ENCODE measurements around the gene MBNL1.
"Not testable (repeated sequence)": the region's sequence is repeated elsewhere in the genome, so short reads cannot be mapped to it uniquely, and the experiment has no call there.

Gene MBNL1

DNA sequence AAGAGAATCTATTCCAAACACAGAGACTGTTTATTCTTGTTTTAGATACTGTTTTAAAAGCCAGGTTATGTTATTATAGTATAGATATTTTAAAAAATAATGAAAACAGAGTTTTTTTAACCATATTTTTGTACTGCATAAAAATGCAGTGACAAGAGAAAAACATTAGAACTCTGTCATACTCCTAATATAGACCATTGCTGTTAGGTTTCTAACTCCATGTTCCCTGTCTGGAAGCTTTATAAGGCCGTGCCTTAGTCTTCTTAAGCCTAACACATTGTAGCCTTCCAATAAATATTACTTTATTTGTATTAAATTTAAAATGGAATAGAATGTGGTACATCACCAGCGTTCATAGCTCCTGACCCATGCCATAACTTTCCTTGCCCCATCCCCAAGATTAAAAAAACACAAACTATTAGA, 53.2 kb downstream of the MBNL1 start:
- no peak for DNase-seq

DNA sequence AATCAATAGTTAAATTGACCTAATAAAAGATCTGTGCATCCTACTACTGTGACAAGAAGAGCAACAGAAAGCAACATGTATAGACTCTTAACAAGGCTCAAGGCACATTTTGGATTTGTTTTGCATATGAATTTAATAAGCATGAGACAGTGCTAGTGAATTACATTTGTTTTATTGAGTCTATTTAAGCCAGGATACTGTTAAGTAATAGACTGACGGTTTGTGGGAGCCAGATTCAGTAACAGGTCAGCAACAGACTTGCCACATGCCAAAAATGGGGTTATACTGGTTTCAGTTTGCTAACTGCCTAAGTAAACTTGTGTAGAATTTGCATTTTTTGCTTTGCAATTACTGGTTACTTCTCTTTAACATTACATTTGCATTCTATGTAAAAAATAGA, 54.0 kb downstream of the MBNL1 start:
- DNase-seq = peak; percentile 27

DNA sequence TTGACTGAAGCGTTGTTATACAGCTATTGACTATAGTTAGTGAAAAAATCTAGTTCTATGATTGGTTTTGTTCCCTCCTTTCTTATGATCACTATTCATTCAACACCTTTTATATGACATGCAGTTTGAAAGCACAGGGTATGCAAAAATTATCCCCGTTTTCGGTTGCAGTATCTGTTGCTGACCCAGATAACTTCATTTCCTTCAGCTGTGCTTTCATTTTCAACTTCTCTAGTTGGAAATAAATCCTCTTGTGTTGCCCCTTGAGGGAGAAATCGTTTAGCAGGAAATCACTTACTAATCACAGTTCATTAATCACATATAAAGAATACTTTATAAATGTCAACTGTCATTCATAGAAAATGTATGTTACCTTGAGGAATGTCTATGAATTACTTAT, 55.1 kb downstream of the MBNL1 start:
- DNase-seq = no peak

DNA sequence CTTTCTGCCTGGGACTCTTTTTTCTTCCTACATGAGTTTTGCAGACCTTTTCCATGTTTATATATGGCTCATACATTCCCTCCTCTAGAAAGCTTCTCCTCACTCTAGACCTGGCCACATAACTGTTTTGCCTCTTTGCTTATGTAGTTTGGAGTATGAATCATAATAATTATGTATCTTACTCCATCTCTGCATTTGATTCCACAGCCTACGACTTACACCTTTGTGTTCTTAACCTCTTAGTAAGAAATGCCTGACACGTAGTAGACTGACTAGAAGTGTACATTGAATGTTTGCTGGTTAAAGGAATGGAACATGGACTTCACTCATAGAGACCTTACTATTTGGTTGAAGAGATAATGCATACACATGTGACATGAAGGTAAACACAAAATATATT, 56.4 kb downstream of the MBNL1 start:
- DNase-seq = no peak

DNA sequence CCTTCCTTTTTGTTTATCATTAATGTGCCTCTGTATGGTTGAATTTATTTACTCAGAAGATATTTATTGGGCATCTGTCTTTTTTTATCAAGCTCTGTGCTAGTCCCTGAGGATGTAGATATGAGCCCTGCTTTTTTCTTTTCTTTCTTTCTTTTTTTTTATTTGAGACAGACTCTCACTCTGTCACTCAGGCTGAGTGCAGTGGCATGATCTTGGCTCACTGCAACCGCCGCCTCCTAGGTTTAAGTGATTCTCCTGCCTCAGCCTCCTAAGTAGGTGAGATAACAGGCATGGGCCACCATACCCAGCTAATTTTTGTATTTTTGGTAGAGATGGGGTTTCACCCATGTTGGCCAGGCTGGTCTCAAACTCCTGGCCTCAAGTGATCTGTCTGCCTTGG, 58.5 kb downstream of the MBNL1 start:
- peak; percentile 55 for DNase-seq

DNA sequence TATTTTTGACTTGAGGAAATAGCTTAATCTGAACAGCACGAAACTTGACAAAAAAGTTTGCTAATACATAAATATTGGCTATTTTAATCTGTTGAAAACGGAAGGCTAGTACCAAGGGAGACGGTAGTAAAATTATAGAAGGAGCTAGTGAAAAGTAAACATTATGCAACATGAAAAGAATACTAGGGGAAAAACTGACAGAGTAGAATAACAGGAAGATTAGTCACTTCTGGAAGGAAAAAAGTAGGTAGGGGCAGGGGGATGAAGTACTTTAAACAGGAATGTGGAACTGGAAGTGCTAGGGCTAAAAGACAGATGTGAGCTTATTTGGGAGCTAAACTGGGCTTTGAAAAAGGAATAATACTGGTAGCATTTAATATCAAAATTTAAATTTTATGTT, 60.1 kb downstream of the MBNL1 start:
- DNase-seq = no peak

DNA sequence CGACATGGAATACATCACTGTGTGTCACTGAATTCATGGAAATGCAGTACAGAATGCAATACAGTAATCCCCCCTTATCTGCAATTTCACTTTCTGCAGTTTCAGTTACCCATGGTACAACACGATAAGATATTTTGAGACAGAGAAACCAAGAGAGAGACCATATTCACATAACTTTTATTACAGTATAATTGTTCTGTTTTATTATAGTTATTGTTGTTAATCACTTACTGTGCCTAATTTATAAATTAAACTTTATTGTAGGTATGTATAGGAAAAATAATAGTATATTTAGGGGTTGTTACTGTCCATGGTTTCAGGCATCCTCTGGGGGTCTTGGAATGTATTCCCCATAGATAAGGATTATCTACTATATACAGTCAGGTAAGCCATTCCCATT, 61.8 kb downstream of the MBNL1 start:
- DNase-seq = peak; percentile 85

DNA sequence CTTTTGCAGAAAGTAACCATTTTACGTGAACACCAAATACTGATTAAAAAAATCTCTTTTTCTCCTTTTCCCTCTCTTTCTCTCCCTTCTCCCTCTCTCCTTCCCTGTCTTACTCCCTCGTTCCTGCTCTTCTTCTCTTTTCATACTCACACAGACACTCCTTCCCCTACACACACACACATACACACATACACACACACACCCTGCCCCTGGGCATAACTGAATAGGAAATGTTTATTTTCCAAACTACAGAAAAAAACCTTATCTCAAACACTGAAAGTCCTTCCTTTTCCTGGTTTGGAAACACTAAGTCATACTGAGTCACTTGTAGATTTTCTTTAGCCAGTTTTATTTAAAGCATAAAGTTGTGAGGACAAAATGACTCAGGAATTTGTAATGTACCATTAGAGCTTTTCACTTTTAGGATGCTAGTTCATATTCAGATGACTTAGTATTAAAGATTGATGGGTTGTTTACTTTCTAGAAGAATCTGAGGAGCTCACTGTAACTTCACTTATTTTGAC, 62.4 kb downstream of the MBNL1 start:
- DNase-seq = peak; percentile 54

DNA sequence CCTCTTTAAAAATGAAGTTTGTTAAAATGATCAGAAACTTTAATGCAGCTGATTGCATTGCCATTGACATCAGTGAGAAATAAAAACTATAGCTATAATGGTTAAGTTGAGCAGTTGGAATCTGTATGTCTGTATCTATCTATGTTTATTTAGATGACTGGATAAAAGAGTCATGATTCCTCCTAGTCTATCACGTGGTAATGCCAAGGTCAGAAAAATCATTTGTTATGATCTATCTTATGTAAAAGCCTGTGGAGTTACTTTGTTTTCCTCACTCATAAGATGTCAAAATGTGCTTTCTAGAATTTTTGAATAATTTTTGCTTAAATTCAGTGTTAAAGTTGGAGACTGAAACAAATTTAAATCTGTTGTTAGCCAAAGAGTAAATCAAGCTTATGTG, 63.3 kb downstream of the MBNL1 start:
- no peak for DNase-seq

DNA sequence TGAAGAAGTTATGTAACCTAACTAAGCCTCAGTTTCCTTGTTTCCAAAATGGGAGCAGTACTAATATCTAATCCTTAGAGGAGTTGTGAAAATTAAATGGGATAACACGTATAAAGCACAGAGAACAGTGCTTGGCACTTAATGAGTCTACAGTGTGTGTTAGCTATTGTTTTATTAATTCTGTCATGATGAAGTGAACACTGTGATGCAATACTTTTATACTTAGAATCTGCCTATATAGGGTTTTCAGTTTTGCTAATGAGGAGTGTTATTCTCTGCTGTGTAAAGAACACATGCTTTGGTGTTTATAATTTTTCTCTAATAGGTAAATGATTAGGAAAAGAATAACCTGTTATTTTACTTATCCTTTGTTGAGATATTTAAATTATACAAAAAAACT, 65.2 kb downstream of the MBNL1 start:
- DNase-seq = no peak

DNA sequence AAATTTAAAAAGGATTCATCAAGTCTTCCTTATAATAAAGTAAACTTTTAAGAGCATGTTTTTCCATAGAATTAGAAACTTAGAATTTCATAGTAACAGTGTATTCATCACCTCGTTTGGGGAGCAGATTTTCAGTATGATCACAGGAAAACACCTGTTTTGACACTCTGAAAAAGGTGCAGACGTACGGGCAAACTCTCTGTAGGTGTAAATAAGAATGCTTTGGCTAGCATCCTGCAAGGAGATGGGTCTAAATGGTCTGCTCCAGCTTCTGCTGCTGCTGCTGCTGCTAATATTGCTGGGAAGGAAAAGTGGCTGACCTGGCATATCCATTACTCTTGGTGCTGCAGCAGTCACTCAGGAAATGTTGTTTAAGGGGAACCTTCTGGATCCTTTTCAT, 66.0 kb downstream of the MBNL1 start:
- no peak for DNase-seq

DNA sequence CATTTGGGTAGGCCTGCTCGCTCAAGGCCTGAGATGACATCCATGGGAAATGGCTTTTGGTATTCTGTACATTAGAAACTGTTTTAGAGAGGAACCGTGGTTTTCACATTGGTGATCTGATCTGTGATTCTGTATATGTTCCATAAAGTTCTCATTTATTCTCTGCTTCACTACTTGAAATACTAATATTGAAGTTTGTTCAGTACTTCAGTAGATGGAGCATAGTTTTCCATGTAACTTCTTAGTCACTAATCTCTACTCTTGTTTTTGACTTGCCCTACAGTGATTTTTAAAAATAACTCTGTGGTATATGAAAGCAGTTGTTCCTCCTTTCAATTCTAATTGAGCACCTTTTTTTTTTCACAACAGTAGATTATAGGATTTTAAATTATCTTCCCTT, 66.5 kb downstream of the MBNL1 start:
- no peak for DNase-seq

DNA sequence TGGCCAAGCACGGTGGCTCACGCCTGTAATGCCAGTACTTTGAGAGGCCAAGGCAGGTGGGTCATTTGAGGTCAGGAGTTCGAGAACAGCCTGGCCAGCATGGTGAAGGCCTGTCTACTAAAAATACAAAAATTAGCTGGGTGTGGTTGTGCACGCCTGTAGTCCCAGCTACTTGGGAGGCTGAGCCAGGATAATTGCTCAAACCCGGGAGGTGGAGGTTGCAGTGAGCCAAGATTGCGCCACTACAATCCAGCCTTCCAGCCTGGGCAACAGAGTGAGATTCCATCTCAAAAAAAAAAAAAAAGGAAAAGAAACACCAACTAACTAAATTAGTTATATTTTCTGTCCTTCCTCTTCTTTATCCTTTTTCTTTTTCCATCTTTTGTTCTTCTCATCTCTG, 68.6 kb downstream of the MBNL1 start:
- not testable (repeated sequence) for DNase-seq

DNA sequence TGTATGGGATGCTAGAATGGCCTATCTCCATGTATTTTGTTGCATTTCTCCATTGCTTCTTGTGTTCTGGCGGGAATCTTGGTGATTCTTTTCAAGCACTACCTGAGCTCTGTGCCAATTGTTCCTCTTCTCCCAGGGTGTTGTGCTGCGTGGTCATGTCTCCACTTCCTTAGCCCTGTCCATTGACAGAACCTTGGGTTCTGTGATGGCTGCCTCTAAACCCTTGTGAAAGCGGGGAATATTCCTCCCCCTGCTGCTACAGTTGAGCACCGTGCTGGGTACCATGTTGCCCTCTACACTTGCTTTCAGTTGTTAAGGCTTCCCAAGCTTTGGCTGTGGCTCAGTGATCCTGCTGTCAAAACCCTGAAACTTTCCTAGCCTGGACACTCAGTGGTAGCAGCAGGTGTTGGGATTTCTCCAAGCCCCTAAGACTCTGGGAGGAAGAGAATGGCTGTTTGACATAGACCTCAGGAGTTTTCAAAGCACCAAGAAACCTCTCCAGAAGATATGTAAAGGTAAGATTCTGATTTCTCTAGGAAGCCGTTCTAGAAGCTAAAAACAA, 69.5 kb downstream of the MBNL1 start:
- DNase-seq = no peak

DNA sequence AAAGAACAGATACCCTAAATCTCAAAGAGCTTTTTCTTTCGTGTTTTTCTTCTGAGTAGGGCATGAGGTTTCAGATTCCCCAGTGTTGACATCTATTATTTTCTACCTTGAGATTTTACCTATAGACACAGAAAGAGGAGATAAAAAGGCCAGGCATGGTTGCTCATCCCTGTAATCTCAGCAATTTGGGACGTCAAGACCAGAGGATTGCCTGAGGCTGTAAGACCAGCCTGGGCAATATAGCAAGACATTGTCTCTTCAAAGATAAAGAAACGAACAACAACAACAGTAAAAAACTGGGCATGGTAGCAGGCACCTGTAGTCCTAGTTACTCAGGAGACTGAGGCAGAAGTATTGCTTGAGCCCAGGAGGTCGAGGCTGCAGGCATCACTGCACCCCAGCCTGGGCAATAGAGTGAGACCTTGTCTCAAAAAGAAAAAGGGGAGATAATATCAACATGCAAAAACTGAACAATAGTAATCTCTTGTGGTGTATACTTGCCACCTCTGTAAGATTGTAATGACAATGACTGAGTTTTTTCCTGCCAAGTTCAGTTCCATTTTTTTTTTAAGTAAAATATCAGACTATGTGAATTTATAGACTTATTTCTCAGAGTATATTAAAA, 71.3 kb downstream of the MBNL1 start:
- no peak for DNase-seq

DNA sequence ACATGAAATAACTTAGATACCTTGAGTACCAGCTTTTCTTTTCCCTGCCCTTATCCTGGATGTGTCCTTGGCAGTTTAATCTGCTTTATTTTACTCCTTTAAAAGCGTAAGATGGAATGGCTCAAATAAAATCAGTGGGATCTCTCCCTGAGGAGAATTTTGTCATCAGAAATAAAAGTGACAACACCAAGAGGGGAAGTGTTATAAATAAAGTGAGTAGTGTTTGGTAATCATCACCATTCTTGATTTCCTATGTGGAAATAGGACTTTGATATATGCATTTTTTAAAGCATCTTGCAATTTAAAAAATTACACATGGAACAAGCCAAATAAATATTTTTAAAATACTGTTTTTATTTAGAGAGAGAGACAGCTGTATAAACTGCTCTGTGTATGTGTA, 76.5 kb downstream of the MBNL1 start:
- DNase-seq = no peak

DNA sequence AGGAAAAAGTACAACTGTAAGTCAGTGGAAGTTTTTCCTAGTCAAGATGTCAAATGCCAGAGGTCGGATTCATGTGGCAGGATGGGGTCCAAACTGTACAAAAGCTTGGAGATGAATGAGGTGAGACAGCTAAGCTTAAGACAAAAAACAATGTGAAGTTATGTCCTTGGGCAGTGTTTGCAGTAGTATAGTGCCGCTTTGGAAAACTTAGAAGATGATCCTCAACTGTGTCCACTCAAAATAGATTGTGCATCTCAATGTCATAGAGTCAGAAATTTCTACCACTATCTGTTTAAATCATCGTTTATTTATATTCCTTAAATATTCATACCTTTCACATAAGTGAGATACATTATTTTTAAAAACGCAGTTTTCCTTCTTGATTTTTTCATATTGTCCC, 77.3 kb downstream of the MBNL1 start:
- DNase-seq = no peak

DNA sequence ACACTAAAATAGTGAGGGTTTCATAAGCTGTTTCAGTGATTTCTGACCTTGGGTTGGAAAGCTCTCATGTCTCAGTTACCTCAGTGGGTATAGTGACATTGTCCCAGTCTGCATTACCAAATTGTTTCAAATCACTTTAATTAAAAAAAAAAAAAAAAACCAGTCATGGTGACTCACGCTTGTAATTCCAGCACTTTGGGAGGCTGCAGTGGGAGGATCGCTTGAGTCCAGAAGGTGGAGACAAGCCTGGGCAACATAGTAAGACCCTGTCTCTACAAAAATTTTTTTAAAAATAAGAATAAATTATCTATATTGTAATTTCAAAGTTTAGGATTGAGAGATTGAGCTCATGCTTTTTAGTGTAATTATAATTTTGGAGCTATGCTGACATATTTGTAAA, 78.0 kb downstream of the MBNL1 start:
- DNase-seq = no peak

DNA sequence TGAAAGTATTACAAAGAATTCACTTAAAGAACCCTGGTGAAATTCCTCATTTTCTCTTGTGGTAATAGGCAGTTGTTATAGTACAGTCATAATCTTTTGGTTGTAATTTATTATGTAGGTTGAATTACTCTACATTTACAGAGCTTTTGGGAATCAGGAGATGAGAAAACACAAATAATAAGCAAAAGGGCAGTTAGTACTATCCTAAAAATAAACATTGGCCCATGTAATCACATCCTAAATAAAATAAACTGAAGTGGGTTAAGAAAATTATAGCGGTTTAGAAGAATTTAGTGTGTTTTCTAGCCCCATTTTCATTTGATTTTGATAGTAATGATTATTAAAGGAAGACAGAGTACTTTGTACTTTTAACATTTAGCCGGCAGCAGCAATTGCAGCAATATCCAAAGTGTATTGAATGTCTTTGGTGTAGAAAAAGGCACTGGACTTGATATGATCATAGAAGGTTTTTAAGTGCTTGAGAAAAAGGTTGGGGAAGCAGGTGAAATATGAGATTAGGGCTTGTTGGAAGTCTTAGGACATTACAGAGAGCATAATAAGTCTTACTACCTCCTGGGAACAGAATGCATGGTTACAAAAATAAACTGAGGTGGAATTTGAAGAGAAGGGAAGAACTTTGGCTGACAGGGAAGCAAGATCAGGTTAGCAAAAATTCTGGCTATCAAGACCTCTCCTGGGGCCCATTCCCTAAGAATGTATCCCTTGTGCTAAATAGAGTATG, 79.9 kb downstream of the MBNL1 start:
- DNase-seq = no peak

DNA sequence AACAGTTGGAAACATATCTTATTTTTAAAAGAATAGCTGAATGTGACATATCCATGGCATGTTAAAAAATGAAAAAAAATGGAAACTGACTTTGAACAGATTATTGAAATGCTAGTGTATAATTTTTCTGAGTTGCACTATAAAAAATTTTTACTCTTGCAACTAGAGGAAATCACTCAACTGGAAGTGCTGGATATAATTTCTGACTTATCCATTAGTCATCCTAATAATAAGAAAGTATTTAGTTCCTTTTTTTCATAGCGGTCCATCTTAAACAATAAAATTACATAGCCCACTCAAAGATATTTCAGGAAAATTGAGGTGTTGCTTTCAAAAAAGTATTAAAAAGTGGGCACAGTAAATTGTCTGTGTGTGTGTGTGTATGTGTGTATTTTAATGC, 80.7 kb downstream of the MBNL1 start:
- no peak for DNase-seq

DNA sequence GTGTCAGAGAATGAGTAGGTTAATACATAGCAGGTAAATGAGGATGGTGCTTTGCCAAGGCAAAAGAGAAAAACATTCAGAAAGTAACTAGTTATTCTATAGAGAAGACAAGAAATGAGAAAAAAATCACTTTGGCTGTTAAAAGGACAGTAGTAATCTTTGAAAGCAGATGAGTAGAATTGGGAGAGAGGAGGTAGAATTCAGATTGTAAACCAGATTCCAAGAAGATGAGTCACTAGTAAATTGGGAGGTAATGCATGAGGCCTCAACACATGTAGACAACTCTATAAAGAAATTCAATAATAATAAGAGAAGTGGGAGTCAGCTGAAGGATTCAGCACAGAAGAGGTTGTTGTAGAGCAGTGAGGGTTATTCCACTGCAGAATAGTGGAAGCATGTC, 81.4 kb downstream of the MBNL1 start:
- DNase-seq = no peak

DNA sequence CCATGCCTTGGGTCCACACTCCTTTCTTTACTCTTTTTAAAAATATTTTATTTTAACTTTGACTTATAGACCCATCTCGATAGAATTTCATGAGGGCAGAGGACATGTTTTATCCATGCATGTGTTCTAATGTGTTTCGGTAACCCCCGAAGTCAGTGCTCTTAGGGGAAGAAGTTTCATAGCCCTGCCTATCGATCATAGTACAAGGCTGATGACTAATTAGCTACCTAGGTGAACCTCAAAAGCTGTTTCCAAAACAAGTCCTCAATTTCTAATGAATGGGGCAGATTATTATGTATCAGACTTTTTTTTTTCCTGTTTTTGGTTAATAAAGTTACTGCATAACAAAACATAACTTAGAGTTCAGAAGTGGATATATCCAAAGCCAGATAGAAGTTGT, 82.0 kb downstream of the MBNL1 start:
- DNase-seq = no peak

DNA sequence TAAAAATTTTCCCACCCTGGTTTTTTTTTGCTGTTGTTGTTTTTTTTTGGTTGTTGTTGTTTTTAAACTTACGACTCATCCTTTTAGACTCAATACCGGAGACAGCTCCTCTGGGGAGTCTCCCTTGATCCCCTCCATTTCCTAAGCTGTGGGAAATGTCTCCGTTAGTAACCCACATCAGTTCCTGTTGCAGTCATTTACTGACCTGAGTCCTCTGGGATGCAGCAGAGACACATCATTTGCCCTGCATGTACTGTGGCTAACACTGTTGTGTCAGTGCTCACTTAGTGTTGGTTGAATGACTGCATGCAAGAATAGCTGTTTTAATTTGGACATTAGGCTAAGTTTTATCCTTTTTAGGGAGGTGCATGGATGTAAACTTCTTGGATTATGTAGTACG, 83.8 kb downstream of the MBNL1 start:
- DNase-seq = no peak

DNA sequence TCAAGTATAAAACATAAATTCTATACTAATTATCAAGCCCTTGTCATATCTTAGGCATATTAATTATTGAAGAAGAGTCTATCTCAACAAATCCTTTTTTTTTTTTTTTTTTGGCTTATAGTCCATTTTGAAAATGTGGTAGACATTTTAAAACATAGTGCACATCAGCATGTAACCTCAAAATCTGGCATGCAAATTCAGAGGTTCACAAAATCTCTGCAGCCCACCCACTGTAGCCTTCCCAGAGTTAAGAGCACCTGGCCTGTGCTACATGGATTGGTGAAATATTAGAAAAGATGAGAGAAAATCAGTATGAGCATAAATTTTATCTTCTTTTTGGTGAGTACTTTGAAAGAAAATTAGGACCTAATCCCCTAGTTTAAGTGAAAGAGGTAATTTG, 84.8 kb downstream of the MBNL1 start:
- no peak for DNase-seq

Measured in hematopoietic multipotent progenitor cell treated with erythropoietin and hydrocortisone succinate and interleukin-3 and kit ligand, for 8 days (in vitro differentiated cells).